Natural killer cell (primary cell): ENCODE measurements around the gene IGF2. TPM values are rescaled to one million over a fixed set of nuclear protein-coding genes. Genes with fewer than 3 reads are reported as not detected.
A peak's percentile ranks its signal among the peaks of the same experiment; 100 is the strongest.

ENCODE experiments used
- ATAC-seq, 3 donors: fragments of 150-1000 bp in 2 of 3; fragments of 200-7000 bp in 1 of 3; cut with Tn5 transposase; 1 replicate in 1 of 3; 2 replicates in 2 of 3; pipeline ENCODE4 v1.10.0; 2021; ENCODE audit warnings: mild to moderate bottlenecking in 2 of 3, moderate library complexity in 2 of 3
- DNase-seq, 2 donors: peaks; one replicate each; pipeline versions ENCODE4 v3.0.0 to v3.0.0-alpha.2; 2013 to 2021; ENCODE audit warnings: mixed read lengths in 1 of 2
- H3K27ac ChIP-seq: one replicate; pipeline ENCODE4 v1.5.1; 2013; ENCODE audit warnings: mild to moderate bottlenecking, low read length
- H3K27me3 ChIP-seq: one replicate; pipeline ENCODE4 v1.6.1; 2013; ENCODE audit warnings: low read length; ENCODE audit not compliant: control insufficient read depth, insufficient read depth
- H3K36me3 ChIP-seq: one replicate; pipeline ENCODE4 v1.6.1; 2013; ENCODE audit warnings: low read length; ENCODE audit not compliant: control insufficient read depth, insufficient read depth
- H3K4me1 ChIP-seq: one replicate; pipeline ENCODE4 v1.6.1; 2013; ENCODE audit warnings: low read length; ENCODE audit not compliant: control insufficient read depth, insufficient read depth
- H3K4me3 ChIP-seq: one replicate; pipeline ENCODE4 v1.5.1; 2013; ENCODE audit warnings: low read length
- H3K9me3 ChIP-seq: one replicate; pipeline ENCODE4 v1.6.1; 2013; ENCODE audit warnings: low read length; ENCODE audit not compliant: control insufficient read depth, insufficient read depth
- H3K27ac Mint-ChIP-seq, 2 donors: one replicate each; pipeline ENCODE4 v1.8.0; 2022; ENCODE audit warnings: mild to moderate bottlenecking in 2 of 2, mixed read lengths in 2 of 2, moderate library complexity in 1 of 2
- H3K27me3 Mint-ChIP-seq, 2 donors: one replicate each; pipeline ENCODE4 v1.8.0; 2022; ENCODE audit warnings: low read depth in 2 of 2, mixed read lengths in 2 of 2
- H3K36me3 Mint-ChIP-seq: one replicate; pipeline ENCODE4 v1.8.0; 2022; ENCODE audit warnings: mixed read lengths
- H3K4me1 Mint-ChIP-seq, 2 donors: one replicate each; pipeline ENCODE4 v1.8.0; 2022; ENCODE audit warnings: mixed read lengths in 2 of 2
- H3K4me3 Mint-ChIP-seq: one replicate; pipeline ENCODE4 v1.8.0; 2022; ENCODE audit warnings: mild to moderate bottlenecking, moderate library complexity, mixed read lengths
- H3K9me3 Mint-ChIP-seq, 2 donors: one replicate each; pipeline ENCODE4 v1.8.0; 2022; ENCODE audit warnings: mixed read lengths in 2 of 2
- CTCF ChIP-seq: fragments of 200-600 bp; IDR thresholded peaks from one replicate; pipeline ENCODE4 v1.8.0; 2022; ENCODE audit warnings: antibody characterized with exemption
- WGBS: methylation state at CpG from one replicate; pipeline ENCODE4 v1.1.7; 2013; ENCODE audit warnings: missing lambda C conversion rate; ENCODE audit not compliant: insufficient coverage; 5-methylcytosine and 5-hydroxymethylcytosine counted together
- intact Hi-C: fragments of 100-400 bp; cut with micrococcal nuclease; formaldehyde crosslinking; loops from one replicate; pipeline ENCODE4 v1.14.2; 2022
- total RNA-seq, 4 donors: library from RNA; stranded (reverse); fragments of 120-200 nt in 1 of 4; gene quantifications; one replicate each; pipeline versions ENCODE4 v1.2.3 to v1.2.4, GENCODE V29; 2013 to 2022

IGF2 gene
- total RNA-seq, 3 donors from 2014 or later (not counting 1 experiment from before 2014, with no cell fraction given): not detected

GRCh38 chr11:2089536-2090165 lies 49.5 kb downstream of the IGF2 start:
- DNase-seq: peak; percentile 7 to 49
- no peaks in the 10 kb centered on the region for H3K36me3 Mint-ChIP-seq
- no peak overlapping the region for H3K27ac Mint-ChIP-seq
- no peak for TF ChIP-seq CTCF
- H3K4me1 Mint-ChIP-seq: peaks cover 0 to 4% of the 10 kb centered on the region in 2 donors
- WGBS: 80% methylated on average over 8 of the region's 9 CpGs
- intact Hi-C loops: no loop called here
- no peak overlapping the region for H3K4me3 Mint-ChIP-seq
- H3K9me3 Mint-ChIP-seq: no peaks in the 10 kb centered on the region
- peaks cover under 1 to 11% of the 10 kb centered on the region in 2 donors for H3K27me3 Mint-ChIP-seq
- peaks cover 10% of the 10 kb centered on the region for H3K4me1 ChIP-seq
- no peaks in the 10 kb centered on the region for H3K36me3 ChIP-seq
- no peaks in the 10 kb centered on the region for H3K9me3 ChIP-seq
- H3K27ac ChIP-seq: no peak overlapping the region
- no peak overlapping the region for H3K4me3 ChIP-seq
- H3K27me3 ChIP-seq: peaks cover 5% of the 10 kb centered on the region
- peak in 2 of 3 donors; percentile 36 to 79 for ATAC-seq

- Mint-ChIP-seq H3K27ac (no peak overlapping the region), H3K4me3 (no peak overlapping the region), H3K27me3 (peaks cover 8 to 18% of the 10 kb centered on the region in 2 donors), H3K36me3 (peaks cover 6% of the 10 kb centered on the region), H3K4me1 (peaks cover 0 to 4% of the 10 kb centered on the region in 2 donors), H3K9me3 (no peaks in the 10 kb centered on the region)
- intact Hi-C loops: no loop called here
- no peaks in the 10 kb centered on the region for H3K9me3 ChIP-seq
- no peak for TF ChIP-seq CTCF
- no peak overlapping the region for H3K4me3 ChIP-seq
- no peak overlapping the region for H3K27ac ChIP-seq
- WGBS: 75% methylated on average over 19 of the region's 19 CpGs
- no peak for ATAC-seq
- peaks cover 10% of the 10 kb centered on the region for H3K4me1 ChIP-seq
- DNase-seq: peak in 1 of 2 donors; percentile 12
- H3K36me3 ChIP-seq: no peaks in the 10 kb centered on the region
- H3K27me3 ChIP-seq: peaks cover 5% of the 10 kb centered on the region
These were observed 50.2 kb downstream of the IGF2 start for GRCh38 chr11:2088746-2089535.

- no peak for DNase-seq
- intact Hi-C loops: no loop called here
- no peak for TF ChIP-seq CTCF
These were observed 50.9 kb downstream of the IGF2 start for GRCh38 chr11:2088284-2088683.

More at GRCh38 chr11:2088284-2088683, 50.9 kb downstream of the IGF2 start:
- Histone ChIP-seq H3K4me3 (no peak overlapping the region), H3K27ac (no peak overlapping the region), H3K4me1 (peaks cover 9% of the 10 kb centered on the region), H3K36me3 (no peaks in the 10 kb centered on the region), H3K9me3 (no peaks in the 10 kb centered on the region), H3K27me3 (peaks cover 5% of the 10 kb centered on the region)
- peaks cover 7% of the 10 kb centered on the region for H3K36me3 Mint-ChIP-seq
- H3K4me3 Mint-ChIP-seq: no peak overlapping the region
- no peak overlapping the region for H3K27ac Mint-ChIP-seq
- no peak for ATAC-seq
- peaks cover 13 to 18% of the 10 kb centered on the region in 2 donors for H3K27me3 Mint-ChIP-seq
- H3K4me1 Mint-ChIP-seq: peaks cover 0 to 4% of the 10 kb centered on the region in 2 donors
- no peaks in the 10 kb centered on the region for H3K9me3 Mint-ChIP-seq
- 93% methylated on average over 14 of the region's 14 CpGs for WGBS
